ENCODE measurements around the gene C5orf52.

DNA sequence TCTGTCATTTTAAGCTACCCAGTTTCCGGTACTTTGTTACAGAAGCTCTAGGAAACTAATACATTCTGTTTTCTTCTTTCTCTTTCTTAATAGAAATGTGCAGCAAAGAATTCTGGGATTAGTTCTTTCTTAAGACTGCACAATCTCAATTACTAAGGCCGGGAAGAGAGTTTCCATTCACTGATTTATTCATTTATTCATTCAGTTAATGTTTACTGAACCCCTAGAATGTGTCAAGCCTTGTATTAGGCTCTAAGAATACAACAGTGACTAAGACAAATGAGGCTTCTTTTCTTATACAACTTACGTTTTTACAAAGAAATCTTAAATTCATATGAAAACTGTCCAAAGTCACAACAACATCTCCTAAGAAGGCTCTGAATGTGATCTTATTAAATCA lies 32.4 kb downstream of the C5orf52 start:
- TF ChIP-seq CTCF (IDR thresholded peaks at IDR 0.05; ENCODE audit: low read length) (no peak), EZH2 (optimal IDR thresholded peaks at IDR 0.05; ENCODE audit: low read depth, low read length) (no peak)

All from MM.1S (cell line).